CD4-positive, alpha-beta memory T cell (primary cell): ENCODE results near the gene HPD. TPM values are rescaled to one million over a fixed set of nuclear protein-coding genes. Genes with fewer than 3 reads are reported as not detected.

Source experiments
- CTCF ChIA-PET: fragments of 350-600 bp; sonication (Branson Sonifier 250); formaldehyde crosslinking; loops from one replicate; lab custom pipeline; 2021; ENCODE audit warnings: inconsistent platforms; ENCODE audit not compliant: partially characterized antibody; lab: Charles Lee
- POLR2A ChIA-PET: fragments of 350-600 bp; sonication (Branson Sonifier 250); formaldehyde crosslinking; loops from one replicate; lab custom pipeline; 2021; ENCODE audit not compliant: partially characterized antibody; lab: Charles Lee
- DNase-seq, 5 donors: peaks; one replicate each; pipeline versions ENCODE4 v3.0.0 to v3.0.0-alpha.2; 2020 to 2022; ENCODE audit warnings: mixed read lengths in 1 of 5
- H3K27ac ChIP-seq: one replicate; pipeline ENCODE4 v1.7.0; 2013; ENCODE audit warnings: low read depth, low read length
- H3K27me3 ChIP-seq: 2 replicates; pipeline ENCODE4 v1.7.0; 2013; ENCODE audit warnings: mild to moderate bottlenecking, low read length, moderate library complexity; ENCODE audit not compliant: insufficient read depth
- H3K36me3 ChIP-seq: 2 replicates; pipeline ENCODE4 v1.7.0; 2013; ENCODE audit warnings: mild to moderate bottlenecking, low read length, moderate library complexity; ENCODE audit not compliant: insufficient read depth
- H3K4me1 ChIP-seq: 2 replicates; pipeline ENCODE4 v1.7.0; 2013; ENCODE audit warnings: mild to moderate bottlenecking, low read length, moderate library complexity; ENCODE audit not compliant: insufficient read depth
- H3K4me3 ChIP-seq, 2 donors: one replicate each; pipeline ENCODE4 v1.7.0; 2013; ENCODE audit warnings: low read length in 2 of 2, mild to moderate bottlenecking in 1 of 2
- H3K9me3 ChIP-seq, 2 donors: one replicate each; pipeline ENCODE4 v1.7.0; 2013; ENCODE audit warnings: low read length in 2 of 2, control low read depth in 1 of 2; ENCODE audit not compliant: control insufficient read depth in 1 of 2
- H3K27ac Mint-ChIP-seq, 7 donors: one replicate each; pipeline ENCODE4 v1.8.0; 2020 to 2021; ENCODE audit warnings: mixed read lengths in 7 of 7, mild to moderate bottlenecking in 6 of 7, inconsistent platforms in 3 of 7, moderate library complexity in 3 of 7
- H3K27me3 Mint-ChIP-seq, 2 donors: one replicate each; pipeline ENCODE4 v1.8.0; 2020 to 2021; ENCODE audit warnings: mixed read lengths in 2 of 2
- H3K36me3 Mint-ChIP-seq, 2 donors: one replicate each; pipeline ENCODE4 v1.8.0; 2020 to 2021; ENCODE audit warnings: mixed read lengths in 2 of 2, inconsistent platforms in 1 of 2, mild to moderate bottlenecking in 1 of 2
- H3K4me1 Mint-ChIP-seq, 4 donors: one replicate each; pipeline ENCODE4 v1.8.0; 2020 to 2021; ENCODE audit warnings: mixed read lengths in 4 of 4, mild to moderate bottlenecking in 1 of 4
- H3K4me3 Mint-ChIP-seq, 8 donors: one replicate each; pipeline ENCODE4 v1.8.0; 2020 to 2021; ENCODE audit warnings: mixed read lengths in 8 of 8, mild to moderate bottlenecking in 7 of 8, moderate library complexity in 6 of 8, inconsistent platforms in 3 of 8
- H3K9me3 Mint-ChIP-seq, 8 donors: one replicate each; pipeline ENCODE4 v1.8.0; 2020 to 2021; ENCODE audit warnings: mixed read lengths in 8 of 8, mild to moderate bottlenecking in 5 of 8, inconsistent platforms in 3 of 8, moderate library complexity in 1 of 8
- intact Hi-C: fragments of 100-400 bp; cut with micrococcal nuclease; formaldehyde crosslinking; loops from one replicate; pipeline ENCODE4 v1.15.1; 2023
- polyA plus RNA-seq, 2 donors: library from polyadenylated mRNA; unstranded; fragments of 300-500 nt; fragmentation: Illumina TruSeq; gene quantifications; one replicate each; pipeline ENCODE4 v1.2.3, GENCODE V29; 2021
- total RNA-seq, 2 experiments: library from RNA; stranded (reverse); gene quantifications; one replicate each; pipeline ENCODE4 v1.2.3, GENCODE V29; 2021

Gene HPD
- total and polyA plus RNA-seq, 4 experiments from 2014 or later, result not detected

- POLR2A ChIA-PET, result interaction anchor here (0.9 to 44.6 kb wide), 5 partner anchors 9 to 114 kb away, joined by 3 to 2727 read pairs (median 8); partner anchors contain the start of genes RHOF, SETD1B and TMEM120B
- H3K4me3 ChIP-seq, result no peak overlapping the region
- H3K27me3 ChIP-seq, result no peaks in the 10 kb centered on the region
- no peak overlapping the region for H3K27ac ChIP-seq
- no peaks in the 10 kb centered on the region for H3K27me3 Mint-ChIP-seq
- H3K9me3 ChIP-seq, result no peaks in the 10 kb centered on the region
- no peaks in the 10 kb centered on the region for H3K4me1 ChIP-seq
- H3K36me3 ChIP-seq, result peaks cover 62% of the 10 kb centered on the region
- DNase-seq, result no peak
- peaks cover 42 to 66% of the 10 kb centered on the region in 2 donors for H3K36me3 Mint-ChIP-seq
- intact Hi-C loops, result no loop called here
- CTCF ChIA-PET, result interaction anchor here (0.5 to 4.4 kb wide), 4 partner anchors 15 to 237 kb away, joined by 3 to 28 read pairs (median 5); partner anchors contain the start of gene RHOF
- H3K27ac Mint-ChIP-seq, result peak overlapping the region in 4 of 7 donors; percentile 32 to 79 (median 60)
- peaks cover 0 to 3% (median 0%) of the 10 kb centered on the region in 4 donors for H3K4me1 Mint-ChIP-seq
- no peak overlapping the region for H3K4me3 Mint-ChIP-seq
- peaks cover 0 to 2% (median 0%) of the 10 kb centered on the region in 8 donors for H3K9me3 Mint-ChIP-seq
Measured at GRCh38 chr12:121826318-121827150, 32.1 kb downstream of the HPD start.

- H3K4me3 ChIP-seq, result no peak overlapping the region
- Mint-ChIP-seq H3K9me3 (peaks cover 0 to 2% (median 0%) of the 10 kb centered on the region in 8 donors), H3K4me1 (peaks cover 0 to 3% (median 0%) of the 10 kb centered on the region in 4 donors), H3K27ac (no peak overlapping the region), H3K27me3 (no peaks in the 10 kb centered on the region), H3K4me3 (no peak overlapping the region), H3K36me3 (peaks cover 40 to 64% of the 10 kb centered on the region in 2 donors)
- no peak for DNase-seq
- no peak overlapping the region for H3K27ac ChIP-seq
- POLR2A ChIA-PET, result interaction anchor here (1.3 to 44.6 kb wide), 5 partner anchors 9 to 113 kb away, joined by 4 to 2727 read pairs (median 5); partner anchors contain the start of genes RHOF, SETD1B and TMEM120B
- no peaks in the 10 kb centered on the region for H3K27me3 ChIP-seq
- peaks cover 59% of the 10 kb centered on the region for H3K36me3 ChIP-seq
- intact Hi-C loops, result no loop called here
- H3K4me1 ChIP-seq, result no peaks in the 10 kb centered on the region
- CTCF ChIA-PET, result interaction anchor here (4.4 kb wide), 1 partner anchor 14 kb away, joined by 28 read pairs; no protein-coding TSS in a partner anchor
- H3K9me3 ChIP-seq, result no peaks in the 10 kb centered on the region
Measured at GRCh38 chr12:121825041-121825523, 33.6 kb downstream of the HPD start.

GRCh38 chr12:121823727-121824115 lies 34.9 kb downstream of the HPD start:
- POLR2A ChIA-PET, result interaction anchor here (1.3 to 44.6 kb wide), 3 partner anchors 12 to 33 kb away, joined by 5 to 2727 read pairs (median 23); partner anchors contain the start of genes RHOF and SETD1B

GRCh38 chr12:121823101-121823726 lies 35.4 kb downstream of the HPD start:
- H3K27me3 Mint-ChIP-seq, result no peaks in the 10 kb centered on the region
- H3K27ac ChIP-seq, result no peak overlapping the region
- H3K27me3 ChIP-seq, result no peaks in the 10 kb centered on the region
- H3K27ac Mint-ChIP-seq, result peak overlapping the region in 2 of 7 donors; percentile 4 to 31
- H3K4me3 Mint-ChIP-seq, result no peak overlapping the region
- intact Hi-C loops, result no loop called here
- ChIA-PET POLR2A (interaction anchor here (5.6 to 44.6 kb wide), 2 partner anchors 17 to 32 kb away, joined by 23 to 2727 read pairs; partner anchors contain the start of genes RHOF and SETD1B), CTCF (interaction anchor here (1.2 kb wide), 1 partner anchor 28 kb away, joined by 5 read pairs; no protein-coding TSS in a partner anchor)
- no peak overlapping the region for H3K4me3 ChIP-seq
- H3K9me3 ChIP-seq, result no peaks in the 10 kb centered on the region
- H3K36me3 Mint-ChIP-seq, result peaks cover 26 to 56% of the 10 kb centered on the region in 2 donors
- no peaks in the 10 kb centered on the region for H3K4me1 ChIP-seq
- DNase-seq, result no peak
- H3K36me3 ChIP-seq, result peaks cover 53% of the 10 kb centered on the region
- H3K9me3 Mint-ChIP-seq, result peaks cover 0 to 2% (median 0%) of the 10 kb centered on the region in 8 donors
- H3K4me1 Mint-ChIP-seq, result peaks cover 0 to under 1% (median 0%) of the 10 kb centered on the region in 4 donors

More at GRCh38 chr12:121823727-121824115, 34.9 kb downstream of the HPD start:
- Mint-ChIP-seq H3K4me1 (peaks cover 0 to 3% (median 0%) of the 10 kb centered on the region in 4 donors), H3K27me3 (no peaks in the 10 kb centered on the region), H3K4me3 (no peak overlapping the region), H3K27ac (peak overlapping the region in 2 of 7 donors; percentile 4 to 31), H3K9me3 (peaks cover 0 to 2% (median 0%) of the 10 kb centered on the region in 8 donors), H3K36me3 (peaks cover 31 to 61% of the 10 kb centered on the region in 2 donors)
- CTCF ChIA-PET, result interaction anchor here (1.1 to 1.2 kb wide), 2 partner anchors 11 to 29 kb away, joined by 3 to 5 read pairs; no protein-coding TSS in a partner anchor
- H3K36me3 ChIP-seq, result peaks cover 58% of the 10 kb centered on the region
- H3K27ac ChIP-seq, result no peak overlapping the region
- intact Hi-C loops, result no loop called here
- no peak for DNase-seq
- H3K9me3 ChIP-seq, result no peaks in the 10 kb centered on the region
- H3K27me3 ChIP-seq, result no peaks in the 10 kb centered on the region
- no peak overlapping the region for H3K4me3 ChIP-seq
- H3K4me1 ChIP-seq, result no peaks in the 10 kb centered on the region

GRCh38 chr12:121822393-121823100 lies 36.1 kb downstream of the HPD start:
- no peak overlapping the region for H3K4me3 Mint-ChIP-seq
- ChIA-PET POLR2A (interaction anchor here (44.6 kb wide), 1 partner anchor 32 kb away, joined by 2727 read pairs; the partner anchor contains the start of genes RHOF and SETD1B), CTCF (no interaction called here)
- H3K36me3 ChIP-seq, result peaks cover 53% of the 10 kb centered on the region
- H3K27me3 ChIP-seq, result no peaks in the 10 kb centered on the region
- H3K27ac ChIP-seq, result no peak overlapping the region
- no peaks in the 10 kb centered on the region for H3K9me3 ChIP-seq
- no peak for DNase-seq
- intact Hi-C loops, result no loop called here
- H3K27ac Mint-ChIP-seq, result no peak overlapping the region
- peaks cover 31 to 61% of the 10 kb centered on the region in 2 donors for H3K36me3 Mint-ChIP-seq
- H3K4me1 ChIP-seq, result no peaks in the 10 kb centered on the region
- no peaks in the 10 kb centered on the region for H3K4me1 Mint-ChIP-seq
- no peak overlapping the region for H3K4me3 ChIP-seq
- H3K27me3 Mint-ChIP-seq, result no peaks in the 10 kb centered on the region
- H3K9me3 Mint-ChIP-seq, result peaks cover 0 to 2% (median 0%) of the 10 kb centered on the region in 8 donors

- Mint-ChIP-seq H3K36me3 (peaks cover 30 to 59% of the 10 kb centered on the region in 2 donors), H3K9me3 (peaks cover 0 to 2% (median 0%) of the 10 kb centered on the region in 8 donors), H3K4me3 (no peak overlapping the region), H3K27ac (no peak overlapping the region), H3K4me1 (peaks cover 0 to 4% (median 2%) of the 10 kb centered on the region in 4 donors), H3K27me3 (no peaks in the 10 kb centered on the region)
- Histone ChIP-seq H3K4me1 (no peaks in the 10 kb centered on the region), H3K9me3 (no peaks in the 10 kb centered on the region), H3K4me3 (no peak overlapping the region), H3K27ac (no peak overlapping the region), H3K27me3 (no peaks in the 10 kb centered on the region), H3K36me3 (peaks cover 64% of the 10 kb centered on the region)
- DNase-seq, result peak in 1 of 5 donors; percentile 7
- intact Hi-C loops, result no loop called here
- CTCF ChIA-PET, result interaction anchor here (1.0 kb wide), 1 partner anchor 26 kb away, joined by 3 read pairs; no protein-coding TSS in a partner anchor
- POLR2A ChIA-PET, result interaction anchor here (1.2 to 44.6 kb wide), 2 partner anchors 8 to 29 kb away, joined by 3 to 2727 read pairs; partner anchors contain the start of genes RHOF and SETD1B
Measured at GRCh38 chr12:121820056-121820455, 38.6 kb downstream of the HPD start.
